Nephron progenitor cell (in vitro differentiated cells): ENCODE data around the gene OGG1.
A peak's percentile ranks its signal among the peaks of the same experiment; 100 is the strongest.

ENCODE experiments used
- DNase-seq: peaks from one replicate; pipeline ENCODE4 v3.0.0; 2021
- H3K27ac Mint-ChIP-seq: 2 replicates; pipeline ENCODE4 v1.8.0; 2021; ENCODE audit warnings: mild to moderate bottlenecking, moderate library complexity, mixed read lengths
- H3K27me3 Mint-ChIP-seq: 2 replicates; pipeline ENCODE4 v1.8.0; 2021; ENCODE audit warnings: mild to moderate bottlenecking, low read depth, mixed read lengths; ENCODE audit not compliant: poor library complexity
- H3K36me3 Mint-ChIP-seq: 2 replicates; pipeline ENCODE4 v1.8.0; 2021; ENCODE audit warnings: low read depth, mixed read lengths
- H3K4me1 Mint-ChIP-seq: 2 replicates; pipeline ENCODE4 v1.8.0; 2021; ENCODE audit warnings: mixed read lengths
- H3K4me3 Mint-ChIP-seq: 2 replicates; pipeline ENCODE4 v1.8.0; 2021; ENCODE audit warnings: mild to moderate bottlenecking, moderate library complexity, mixed read lengths
- H3K9me3 Mint-ChIP-seq: 2 replicates; pipeline ENCODE4 v1.8.0; 2021; ENCODE audit warnings: mild to moderate bottlenecking, moderate library complexity, mixed read lengths
- CTCF ChIP-seq: fragments of 200-600 bp; sonication (generic); IDR thresholded peaks from 2 replicates; pipeline ENCODE4 v1.5.0; 2021; ENCODE audit warnings: antibody characterized with exemption

OGG1 gene

DNA sequence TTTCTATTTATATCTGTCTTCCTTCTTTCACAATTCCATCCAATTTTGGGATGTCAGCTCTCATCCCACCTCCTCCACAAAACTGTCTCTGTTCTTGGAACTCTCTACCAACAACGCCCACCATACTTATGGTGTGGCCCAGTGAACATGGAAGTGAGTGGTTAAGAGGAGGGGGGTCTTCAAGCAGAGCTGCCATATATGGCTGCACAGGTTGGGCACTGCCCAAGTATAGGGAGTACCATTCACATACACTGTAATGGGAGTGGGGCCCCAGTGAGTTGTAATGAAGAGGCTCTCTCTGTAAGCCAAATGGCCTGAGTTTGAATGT, 27.9 kb downstream of the OGG1 start:
- Mint-ChIP-seq H3K9me3 (no peaks in the 10 kb centered on the region), H3K27ac (no peak overlapping the region), H3K4me3 (no peak overlapping the region), H3K36me3 (peaks cover 19% of the 10 kb centered on the region), H3K4me1 (peaks cover 12% of the 10 kb centered on the region), H3K27me3 (peaks cover 2% of the 10 kb centered on the region)
- TF ChIP-seq CTCF = no peak
- no peak for DNase-seq

DNA sequence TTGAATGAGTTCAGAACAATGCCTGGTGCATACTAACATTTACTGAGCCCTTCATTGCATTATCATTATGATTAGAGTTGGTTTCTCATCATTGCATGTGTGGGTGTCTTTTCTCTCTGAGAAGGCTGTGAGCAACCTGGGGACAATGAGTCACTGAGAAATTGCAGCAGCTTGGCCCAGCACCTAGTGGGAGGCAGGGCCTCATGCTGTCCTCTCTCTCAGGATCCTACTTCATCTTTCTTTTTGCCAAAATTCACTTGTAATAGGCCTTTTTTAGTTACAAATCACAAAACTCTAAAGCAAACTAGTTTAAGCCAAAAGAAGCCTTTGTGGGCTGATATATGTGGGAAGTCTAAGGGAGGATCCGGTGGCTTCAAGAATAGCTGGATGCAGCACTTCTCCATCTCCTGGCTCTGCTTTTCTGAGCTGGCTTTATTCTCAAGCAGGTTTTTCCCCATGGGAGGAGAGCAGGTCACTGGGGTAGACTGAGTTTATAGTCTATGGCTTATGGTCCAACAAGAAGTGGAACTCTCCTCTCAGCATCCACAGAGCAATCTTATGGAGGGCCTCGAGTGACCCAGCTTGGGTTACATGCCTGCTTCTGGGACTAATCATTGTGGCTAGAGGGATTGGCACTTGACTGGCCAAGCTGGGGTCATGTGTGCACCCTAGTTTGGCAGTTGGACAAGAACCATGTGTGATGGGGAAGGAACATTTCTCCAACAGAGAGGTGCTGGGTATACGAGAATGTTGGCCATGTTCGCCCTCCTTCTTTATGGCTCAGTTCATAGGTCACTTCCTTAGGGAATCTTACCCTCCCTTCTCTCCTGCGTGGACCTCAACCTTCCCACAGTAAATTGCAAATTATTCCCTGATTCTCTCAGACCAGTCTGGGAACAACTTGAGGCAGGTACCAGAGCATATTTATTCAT, 28.7 kb downstream of the OGG1 start:
- Mint-ChIP-seq H3K4me1 (peaks cover 12% of the 10 kb centered on the region), H3K4me3 (no peak overlapping the region), H3K36me3 (peaks cover 24% of the 10 kb centered on the region), H3K9me3 (no peaks in the 10 kb centered on the region), H3K27ac (peak overlapping the region; percentile 57), H3K27me3 (no peaks in the 10 kb centered on the region)
- no peak for DNase-seq
- TF ChIP-seq CTCF = no peak

- peak overlapping the region; percentile 57 for H3K27ac Mint-ChIP-seq
- peaks cover 29% of the 10 kb centered on the region for H3K36me3 Mint-ChIP-seq
- no peaks in the 10 kb centered on the region for H3K27me3 Mint-ChIP-seq
- no peaks in the 10 kb centered on the region for H3K9me3 Mint-ChIP-seq
- peaks cover 12% of the 10 kb centered on the region for H3K4me1 Mint-ChIP-seq
- DNase-seq = no peak
- H3K4me3 Mint-ChIP-seq = no peak overlapping the region
- TF ChIP-seq CTCF = no peak
Observed at GRCh38 chr3:9779075-9779593, 29.4 kb downstream of the OGG1 start.

GRCh38 chr3:9779721-9780457, 30.1 kb downstream of the OGG1 start:
- TF ChIP-seq CTCF = no peak
- peaks cover 37% of the 10 kb centered on the region for H3K36me3 Mint-ChIP-seq
- H3K9me3 Mint-ChIP-seq = no peaks in the 10 kb centered on the region
- H3K4me3 Mint-ChIP-seq = no peak overlapping the region
- peaks cover 12% of the 10 kb centered on the region for H3K4me1 Mint-ChIP-seq
- DNase-seq = no peak
- no peaks in the 10 kb centered on the region for H3K27me3 Mint-ChIP-seq
- no peak overlapping the region for H3K27ac Mint-ChIP-seq

DNA sequence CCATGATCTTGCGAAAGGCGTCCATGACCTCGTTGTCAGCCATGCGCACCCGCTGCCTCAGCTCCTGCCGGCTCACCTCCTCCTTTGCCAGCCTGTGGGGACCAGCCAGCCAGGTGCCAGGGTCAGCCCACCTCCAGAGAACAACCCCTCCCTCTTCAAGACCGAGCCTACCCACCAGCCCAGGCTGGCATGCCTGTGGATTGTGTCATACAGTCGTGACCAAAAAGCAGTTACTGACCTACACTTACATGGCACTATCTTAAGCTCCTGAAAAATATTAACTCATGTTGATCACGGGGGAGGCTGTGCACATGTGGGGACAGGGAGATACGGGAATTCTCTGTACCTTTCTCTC, 30.7 kb downstream of the OGG1 start:
- Mint-ChIP-seq H3K27me3 (no peaks in the 10 kb centered on the region), H3K9me3 (no peaks in the 10 kb centered on the region), H3K4me1 (peaks cover 12% of the 10 kb centered on the region), H3K4me3 (no peak overlapping the region), H3K36me3 (peaks cover 42% of the 10 kb centered on the region), H3K27ac (no peak overlapping the region)
- DNase-seq = no peak
- TF ChIP-seq CTCF = no peak
